ENCODE data around the gene ZDHHC11B.

Gene ZDHHC11B

DNA sequence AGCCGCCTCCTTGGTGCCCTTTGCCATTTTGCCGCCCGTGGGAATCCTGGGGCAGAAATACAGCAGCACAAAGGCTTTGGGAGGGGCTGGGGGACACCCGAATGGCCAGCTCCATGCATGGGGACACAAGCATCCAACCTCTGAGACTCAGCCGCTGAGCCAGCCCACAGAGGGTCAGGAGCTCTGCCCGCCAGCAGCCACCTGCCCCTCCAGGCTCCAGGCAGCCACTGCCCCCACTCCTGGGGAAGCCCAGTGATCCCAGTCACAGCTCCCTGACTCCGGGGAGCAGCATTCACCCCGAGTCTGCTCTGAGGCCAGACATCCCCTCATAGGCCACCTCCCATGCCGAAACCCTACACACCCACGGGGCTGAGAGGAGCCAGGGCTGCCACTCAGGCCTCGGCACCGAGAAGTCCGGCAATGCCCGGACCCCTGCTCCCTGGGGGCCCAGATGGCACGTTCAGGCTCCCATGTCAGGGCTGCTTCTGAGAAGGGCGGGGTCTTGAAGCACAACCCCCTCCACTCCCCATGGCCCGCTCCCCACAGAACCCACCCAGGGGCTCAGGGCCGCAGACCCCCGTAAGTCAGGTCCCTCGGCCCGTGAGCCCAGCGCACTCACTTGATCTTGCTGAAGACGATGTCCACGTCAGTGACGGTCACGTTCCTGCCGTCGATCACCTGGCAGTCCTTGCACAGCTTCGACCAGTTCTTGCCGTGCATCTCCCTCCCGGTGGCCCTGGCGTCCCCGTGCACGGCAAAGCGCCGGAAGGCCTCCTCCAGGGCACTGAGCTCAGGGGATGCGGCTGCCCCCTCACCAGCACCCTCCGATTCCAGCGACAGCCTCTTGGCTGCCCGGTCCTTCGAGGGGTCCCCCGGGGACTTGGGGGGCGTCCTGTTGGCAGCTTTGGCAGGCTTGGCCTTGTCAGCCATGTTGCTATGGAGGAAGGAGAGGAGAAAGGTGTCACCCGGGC lies 107.1 kb downstream of the ZDHHC11B start:
- DNase-seq (ENCODE audit: insufficient read length, low spot score), result no peak

DNA sequence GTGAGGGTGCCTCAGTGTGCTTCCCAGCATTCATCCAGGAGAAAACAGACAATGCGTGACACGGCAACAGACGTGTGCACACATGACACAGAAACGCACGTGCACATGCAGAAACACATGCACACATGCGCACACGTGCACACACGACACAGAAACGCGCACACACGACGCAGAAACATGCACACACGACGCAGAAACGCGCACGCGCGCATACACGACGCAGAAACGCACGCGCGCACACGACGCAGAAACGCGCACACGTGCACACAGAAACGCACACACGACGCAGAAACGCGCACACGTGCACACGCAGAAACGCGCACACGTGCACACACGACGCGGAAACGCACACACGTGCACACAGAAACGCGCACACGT lies 107.8 kb downstream of the ZDHHC11B start:
- no peak for FAIRE-seq
- DNase-seq (ENCODE audit: insufficient read length, low spot score), result no peak

More for the DNA sequence above, 107.1 kb downstream of the ZDHHC11B start:
- FAIRE-seq, result no peak

GRCh38 chr5:675871-676698 lies 108.4 kb downstream of the ZDHHC11B start:
- no peak for FAIRE-seq
- DNase-seq (ENCODE audit: insufficient read length, low spot score), result no peak

GRCh38 chr5:675111-675870 lies 109.2 kb downstream of the ZDHHC11B start:
- DNase-seq (ENCODE audit: insufficient read length, low spot score), result no peak
- no peak for FAIRE-seq

- FAIRE-seq (no peak), DNase-seq (ENCODE audit: insufficient read length, low spot score) (no peak)
Measured at GRCh38 chr5:674630-675011, 109.9 kb downstream of the ZDHHC11B start.

- FAIRE-seq, result no peak
- DNase-seq (ENCODE audit: insufficient read length, low spot score), result no peak
Measured at GRCh38 chr5:673831-674629, 110.5 kb downstream of the ZDHHC11B start.

- no peak for DNase-seq (ENCODE audit: insufficient read length, low spot score)
- no peak for FAIRE-seq
Measured at GRCh38 chr5:673161-673830, 111.2 kb downstream of the ZDHHC11B start.

GRCh38 chr5:672329-673160 lies 112.0 kb downstream of the ZDHHC11B start:
- DNase-seq (ENCODE audit: insufficient read length, low spot score) (no peak), FAIRE-seq (no peak)

GRCh38 chr5:671459-672328 lies 112.8 kb downstream of the ZDHHC11B start:
- FAIRE-seq (no peak), DNase-seq (ENCODE audit: insufficient read length, low spot score) (peak; percentile 89)

DNA sequence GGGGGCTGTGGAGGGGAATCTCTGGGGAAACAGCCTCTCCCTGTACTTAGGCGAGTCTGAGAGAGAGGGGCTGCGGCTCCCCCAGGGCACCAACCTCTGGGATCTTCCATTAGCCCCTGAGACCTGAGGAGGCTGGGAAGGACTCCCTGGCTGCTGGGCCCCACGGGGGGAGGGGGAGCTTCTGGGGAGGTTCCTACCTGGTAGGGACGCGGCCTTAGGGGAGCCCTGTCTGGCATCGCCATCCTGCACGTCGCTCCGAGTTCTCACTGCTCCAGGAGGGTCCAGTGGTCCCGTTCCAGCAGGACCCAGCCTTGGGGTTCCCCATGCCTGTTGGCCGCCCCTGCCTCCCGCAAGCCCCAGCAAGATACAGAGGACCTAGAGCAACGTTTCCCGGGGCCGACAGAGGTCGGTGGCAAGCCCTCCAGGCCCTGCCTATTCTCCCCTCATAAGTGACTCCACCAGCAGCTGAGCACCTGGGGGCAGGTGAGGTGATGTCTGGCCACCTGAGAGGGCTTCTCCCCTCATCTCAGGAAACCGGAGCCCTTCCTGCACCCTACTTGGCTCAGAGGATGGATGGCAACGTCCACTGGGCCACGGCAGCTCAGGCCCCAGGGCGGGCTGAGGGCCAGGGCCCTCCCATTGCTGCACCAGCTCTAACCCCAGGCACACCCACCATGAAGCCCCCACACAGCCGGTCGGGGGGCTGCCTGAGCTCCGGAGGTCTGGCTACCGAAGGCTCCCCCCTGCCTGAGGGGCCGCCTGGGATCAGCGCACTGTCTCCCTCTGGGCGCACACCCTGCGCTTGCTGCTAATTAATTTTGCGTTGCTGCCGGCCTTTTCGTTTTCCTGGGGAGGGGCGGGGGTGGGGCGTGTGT lies 113.9 kb downstream of the ZDHHC11B start:
- no peak for DNase-seq (ENCODE audit: insufficient read length, low spot score)
- no peak for FAIRE-seq

DNA sequence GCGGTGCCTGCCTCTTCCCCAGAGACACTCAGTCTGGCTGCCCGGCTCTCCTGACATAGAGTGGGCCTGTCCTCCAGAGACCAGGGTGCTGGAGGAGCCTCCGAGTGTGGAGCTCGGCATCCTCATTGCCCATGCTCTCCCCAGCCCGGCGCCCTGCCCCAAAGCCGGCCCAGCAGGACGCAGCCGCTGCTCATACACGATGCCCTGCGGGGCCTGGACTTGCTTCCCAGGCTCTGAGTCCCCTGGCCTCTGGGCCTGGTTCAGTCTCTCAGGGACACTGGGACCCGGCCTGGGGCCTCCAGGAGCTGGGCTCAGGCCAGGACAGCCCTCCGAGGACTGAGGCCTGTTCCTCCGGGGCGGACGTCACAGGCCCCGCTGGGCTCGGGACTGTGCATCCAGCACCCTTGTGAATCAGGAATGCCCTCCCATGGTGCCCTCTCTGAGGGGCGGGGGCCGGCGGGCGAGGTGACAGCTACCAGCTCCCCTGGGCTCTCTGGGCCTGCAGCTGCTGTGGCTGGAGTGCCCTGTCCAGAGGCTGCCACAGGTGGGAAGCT lies 114.6 kb downstream of the ZDHHC11B start:
- DNase-seq (ENCODE audit: insufficient read length, low spot score), result no peak
- no peak for FAIRE-seq

- DNase-seq (ENCODE audit: insufficient read length, low spot score), result peak; percentile 54
- no peak for FAIRE-seq
Measured at GRCh38 chr5:669111-669841, 115.3 kb downstream of the ZDHHC11B start.

DNA sequence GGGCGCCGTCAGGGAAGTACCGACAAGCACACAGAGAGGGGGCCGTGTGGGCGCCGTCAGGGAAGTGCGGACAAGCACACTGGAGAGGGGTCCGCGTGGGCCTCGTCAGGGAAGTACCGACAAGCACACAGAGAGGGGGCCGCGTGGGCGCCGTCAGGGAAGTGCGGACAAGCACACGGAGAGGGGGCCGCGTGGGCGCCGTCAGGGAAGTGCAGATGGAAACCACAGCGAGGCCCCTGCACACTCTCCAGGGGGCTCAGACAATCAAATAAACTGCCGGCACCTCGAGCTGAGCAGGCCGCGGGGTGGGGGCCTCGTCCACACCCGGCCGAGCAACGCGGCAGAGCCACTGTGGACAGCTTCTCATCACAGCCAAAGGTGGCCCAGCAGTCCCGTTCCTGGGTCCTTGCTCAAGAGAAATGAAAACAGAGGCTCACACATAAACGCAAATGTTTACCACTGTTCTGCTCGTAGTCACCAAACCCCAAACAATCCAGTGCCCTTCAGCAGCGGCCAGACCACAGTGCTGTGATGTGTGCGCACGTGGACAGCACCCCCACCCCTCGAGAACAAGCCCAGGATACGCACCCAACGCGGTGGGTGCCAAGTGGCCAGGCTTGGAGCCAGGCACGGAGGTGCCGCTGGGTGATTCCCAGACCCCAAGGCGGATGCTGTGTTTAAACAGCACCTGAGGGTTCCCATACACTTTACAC lies 116.1 kb downstream of the ZDHHC11B start:
- no peak for DNase-seq (ENCODE audit: insufficient read length, low spot score)
- FAIRE-seq, result no peak

GRCh38 chr5:666816-667498 lies 117.6 kb downstream of the ZDHHC11B start:
- DNase-seq (ENCODE audit: insufficient read length, low spot score) (no peak), FAIRE-seq (no peak)

Data from GM19239 (cell line).